HepG2 (cell line): ENCODE data around the gene QRSL1. TPM values are rescaled to one million over a fixed set of nuclear protein-coding genes. Genes with fewer than 3 reads are reported as not detected.
A peak's percentile ranks its signal among the peaks of the same experiment; 100 is the strongest.

Source experiments
- CEBPB ChIP-seq: IDR thresholded peaks from 2 replicates; pipeline ENCODE4 v1.6.1; 2011; ENCODE audit warnings: low read depth, low read length, improper control_type of control experiment, borderline replicate concordance
- HDAC1 ChIP-seq: sonication (generic); formaldehyde crosslinking; IDR thresholded peaks from 2 replicates; pipeline ENCODE4 v1.5.1; 2020; ENCODE audit warnings: mild to moderate bottlenecking, missing genetic modification reagents
- NFIC ChIP-seq: IDR thresholded peaks from 2 replicates; pipeline ENCODE4 v1.6.1; 2012; ENCODE audit warnings: mild to moderate bottlenecking, low read length, inconsistent platforms
- NRL ChIP-seq: sonication (generic); formaldehyde crosslinking; IDR thresholded peaks from 2 replicates; pipeline ENCODE4 v1.5.0; 2020; ENCODE audit warnings: missing genetic modification reagents, mild to moderate bottlenecking, moderate library complexity, borderline replicate concordance
- RAD21 ChIP-seq: fragments of 450-650 bp; formaldehyde crosslinking; IDR thresholded peaks from 2 replicates; pipeline ENCODE4 v1.5.0; 2020; ENCODE audit warnings: mild to moderate bottlenecking
- RXRB ChIP-seq: IDR thresholded peaks from 2 replicates; pipeline ENCODE4 v1.6.1; 2016; ENCODE audit warnings: borderline replicate concordance, missing genetic modification reagents, missing compliant biosample characterization
- SATB2 ChIP-seq: sonication (generic); formaldehyde crosslinking; IDR thresholded peaks from 2 replicates; pipeline ENCODE4 v1.5.0; 2020; ENCODE audit warnings: missing genetic modification reagents
- ZBTB40 ChIP-seq, 2 experiments: fragments of 450-650 bp in 1 of 2; sonication (generic) in 1 of 2; formaldehyde crosslinking in 1 of 2; IDR thresholded peaks; 2 replicates each; pipeline versions ENCODE4 v1.6.1 to v1.8.0; 2016 to 2022; ENCODE audit warnings: antibody characterized with exemption in 1 of 2, mild to moderate bottlenecking in 1 of 2, missing genetic modification reagents in 1 of 2
- ZFY ChIP-seq: sonication (generic); formaldehyde crosslinking; IDR thresholded peaks from 2 replicates; pipeline ENCODE4 v1.4.0; 2020; ENCODE audit warnings: missing genetic modification reagents
- ZNF296 ChIP-seq: sonication (generic); formaldehyde crosslinking; conservative IDR thresholded peaks from 2 replicates; pipeline ENCODE4 v1.5.0; 2020; ENCODE audit warnings: mild to moderate bottlenecking, missing genetic modification reagents
- ZNF414 ChIP-seq: sonication (generic); formaldehyde crosslinking; IDR thresholded peaks from 2 replicates; pipeline ENCODE4 v1.5.0; 2020; ENCODE audit warnings: missing genetic modification reagents
- ZNF503 ChIP-seq: sonication (generic); formaldehyde crosslinking; IDR thresholded peaks from 2 replicates; pipeline ENCODE4 v1.4.0; 2020; ENCODE audit warnings: missing genetic modification reagents
- ZNF512 ChIP-seq: sonication (generic); formaldehyde crosslinking; IDR thresholded peaks from 2 replicates; pipeline ENCODE4 v1.4.0; 2020; ENCODE audit warnings: mild to moderate bottlenecking, missing genetic modification reagents
- ZNF605 ChIP-seq: sonication (generic); formaldehyde crosslinking; IDR thresholded peaks from 2 replicates; pipeline ENCODE4 v1.8.0; 2022; ENCODE audit warnings: mild to moderate bottlenecking, missing genetic modification reagents
- ZNF747 ChIP-seq: sonication (generic); formaldehyde crosslinking; IDR thresholded peaks from 2 replicates; pipeline ENCODE4 v1.8.1; 2023; ENCODE audit warnings: missing genetic modification reagents, mild to moderate bottlenecking, borderline replicate concordance
- polyA plus RNA-seq, 8 experiments: library from polyadenylated mRNA; depleted of rRNA in 3 of 8; stranded (reverse) in 7 of 8; unstranded in 1 of 8; fragments of >200 nt; fragmentation: Illumina TruSeq in 4 of 8; extraction: Trizol in 4 of 8; gene quantifications; 2 replicates each; pipeline versions ENCODE4 v1.2.1 to v1.2.3, GENCODE V29; 2011 to 2016; ENCODE audit warnings: low read depth in 4 of 8, missing spikeins in 1 of 8, mixed read lengths in 1 of 8; ENCODE audit not compliant: insufficient read depth in 1 of 8
- total RNA-seq, 5 experiments: library from RNA; depleted of rRNA; stranded (reverse); fragments of >200 nt; fragmentation: Illumina TruSeq; extraction: Trizol; gene quantifications; 2 replicates each; pipeline ENCODE4 v1.2.3, GENCODE V29; 2016; ENCODE audit warnings: low read depth in 1 of 5

QRSL1 gene
- total and polyA plus RNA-seq, 2 of the 13 experiments (the other 11 are each of a cell fraction or from before 2014, with no cell fraction given): 8.2 to 22.3 TPM

GRCh38 chr6:106629103-106629858 is at the start of gene QRSL1, which contains the start of gene RTN4IP1 (continued):
- no peak for TF ChIP-seq ZNF512 (CRISPR knock-in tag)
- TF ChIP-seq ZNF503: 0 out of 2 replicates have a peak, but pooled peaks have one; percentile 27
- TF ChIP-seq RXRB: no peak
- no peak for TF ChIP-seq ZBTB40 (IDR thresholded peaks at IDR 0.05)
- TF ChIP-seq ZBTB40 (CRISPR knock-in tag; IDR thresholded peaks at IDR 0.05): peak; percentile 31; the same call in 1 of the 2 replicates
- 0 out of 2 replicates have a peak, but pooled peaks have one; percentile 61 for TF ChIP-seq ZNF605
- TF ChIP-seq NRL (CRISPR knock-in tag): peak; percentile 57; the same call in 1 of the 2 replicates
- TF ChIP-seq ZNF296 (CRISPR knock-in tag): no peak
- peak; percentile 21; the same call in 1 of the 2 replicates for TF ChIP-seq ZNF747 (CRISPR knock-in tag)
- TF ChIP-seq ZFY (CRISPR knock-in tag): peak; percentile 97
- TF ChIP-seq RAD21 (CRISPR knock-in tag): peak; percentile 19; the same call in 1 of the 2 replicates
- 0 out of 2 replicates have a peak, but pooled peaks have one; percentile 46 for TF ChIP-seq SATB2 (CRISPR knock-in tag)
- TF ChIP-seq NFIC: peak; percentile 62; the same call in 1 of the 2 replicates
- TF ChIP-seq HDAC1: peak; percentile 73
- no peak for TF ChIP-seq CEBPB
- TF ChIP-seq ZNF414 (CRISPR knock-in tag): no peak
